Hippocampal formation (tissue), 2 donors: Measurements from ENCODE around the gene CAPN3.

Experiments
- DNase-seq, 2 donors: peaks; one replicate each; lab custom pipeline; 2025; lab: John Stamatoyannopoulos, UW

The CAPN3 gene

DNA sequence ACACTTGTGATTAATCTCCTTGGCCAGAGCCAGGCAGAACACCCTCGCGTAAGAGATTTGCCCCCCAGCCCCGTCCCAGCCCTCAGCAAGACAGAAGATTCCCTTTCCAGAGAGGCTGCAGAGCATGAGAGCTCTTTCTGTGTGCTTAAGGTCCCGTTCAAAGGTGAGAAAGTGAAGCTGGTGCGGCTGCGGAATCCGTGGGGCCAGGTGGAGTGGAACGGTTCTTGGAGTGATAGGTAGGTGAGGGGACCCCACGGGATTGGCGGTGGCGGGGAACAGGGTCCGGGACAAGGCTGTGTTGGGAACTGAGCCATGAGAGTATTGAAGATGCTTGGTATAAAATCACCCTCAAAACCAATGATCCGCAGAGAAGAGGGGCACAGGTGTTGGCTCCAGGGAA lies 34.8 kb downstream of the CAPN3 start:
- DNase-seq: no peak

DNA sequence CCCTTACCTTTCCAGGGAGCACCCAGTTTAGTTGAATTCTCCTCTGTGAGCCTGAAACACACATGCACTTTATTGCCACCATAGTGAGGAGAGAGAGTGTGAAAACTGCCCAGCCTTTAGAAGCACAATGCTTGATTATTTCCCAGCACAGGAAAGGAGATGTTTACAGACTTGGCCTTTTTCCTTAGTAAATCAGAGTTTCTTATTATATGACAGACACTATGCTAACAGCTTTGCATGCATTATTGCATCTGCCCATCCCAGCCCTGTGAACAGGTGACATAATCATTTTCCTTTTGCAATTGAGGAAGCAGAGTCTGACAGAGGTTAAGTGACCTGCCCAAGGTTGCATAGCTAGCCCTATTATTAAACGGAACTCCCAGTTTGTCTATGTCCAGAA lies 36.5 kb downstream of the CAPN3 start:
- no peak for DNase-seq

DNA sequence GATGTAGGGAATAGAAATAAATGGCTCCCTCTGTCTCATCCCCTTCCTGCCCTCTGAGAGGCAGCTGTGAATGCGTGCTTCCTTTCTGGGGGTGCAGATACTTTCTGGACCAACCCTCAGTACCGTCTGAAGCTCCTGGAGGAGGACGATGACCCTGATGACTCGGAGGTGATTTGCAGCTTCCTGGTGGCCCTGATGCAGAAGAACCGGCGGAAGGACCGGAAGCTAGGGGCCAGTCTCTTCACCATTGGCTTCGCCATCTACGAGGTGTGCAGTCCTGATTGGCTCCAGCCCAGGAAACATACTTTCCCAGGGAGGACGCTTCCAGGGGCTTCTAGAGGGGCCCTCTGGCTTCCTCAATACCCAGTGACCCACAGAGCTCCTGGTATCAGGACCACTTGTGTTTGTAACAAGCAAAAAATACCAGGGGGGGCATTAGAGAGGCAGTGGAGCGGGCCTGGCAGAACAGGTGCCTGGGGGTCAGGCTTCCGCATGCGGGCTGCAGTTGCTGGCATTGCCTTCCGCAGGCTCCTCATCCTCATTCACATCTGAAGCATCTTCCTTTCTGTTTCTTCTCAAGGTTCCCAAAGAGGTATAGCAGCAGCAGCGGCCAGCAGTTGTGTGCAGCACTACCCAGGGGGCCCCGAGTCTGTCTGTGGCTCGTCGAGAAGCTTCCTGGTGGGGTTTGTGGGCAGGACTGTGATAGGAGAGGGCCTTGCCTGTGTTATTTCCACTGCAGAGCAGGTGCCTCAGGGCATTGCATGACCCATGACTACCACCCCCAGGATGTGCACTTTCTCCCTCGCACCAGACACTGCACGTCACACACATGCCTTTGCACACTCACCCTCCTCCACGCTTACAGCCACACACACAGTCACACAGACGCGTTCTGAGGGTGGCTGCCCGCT lies 42.5 kb downstream of the CAPN3 start:
- DNase-seq: no peak

DNA sequence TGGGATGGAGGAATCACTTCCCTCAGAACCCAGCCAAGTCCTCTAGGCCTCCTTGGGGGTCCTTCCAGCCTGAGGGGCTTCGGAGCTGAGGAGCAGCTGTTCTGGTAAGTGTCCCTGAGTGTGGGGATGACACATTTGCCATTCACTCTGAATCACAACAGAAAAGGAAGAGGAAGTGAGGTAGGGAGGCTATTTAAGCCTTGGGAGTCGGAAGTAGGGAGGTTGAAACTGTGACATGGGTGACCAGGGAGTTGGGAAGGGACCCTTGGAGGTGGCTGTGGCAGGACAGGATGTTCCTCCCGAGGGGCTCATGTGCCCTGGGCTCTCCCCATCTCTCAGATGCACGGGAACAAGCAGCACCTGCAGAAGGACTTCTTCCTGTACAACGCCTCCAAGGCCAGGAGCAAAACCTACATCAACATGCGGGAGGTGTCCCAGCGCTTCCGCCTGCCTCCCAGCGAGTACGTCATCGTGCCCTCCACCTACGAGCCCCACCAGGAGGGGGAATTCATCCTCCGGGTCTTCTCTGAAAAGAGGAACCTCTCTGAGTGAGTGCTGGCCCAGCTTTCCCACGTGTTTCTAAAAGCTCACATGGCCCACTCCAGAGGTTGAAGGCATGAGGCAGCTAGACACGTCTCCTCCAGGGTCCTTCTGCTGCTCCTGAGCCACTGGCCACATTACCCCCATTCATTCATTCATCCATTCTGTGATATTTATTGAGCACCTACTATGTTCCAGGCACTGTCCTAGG lies 43.3 kb downstream of the CAPN3 start:
- DNase-seq: no peak

DNA sequence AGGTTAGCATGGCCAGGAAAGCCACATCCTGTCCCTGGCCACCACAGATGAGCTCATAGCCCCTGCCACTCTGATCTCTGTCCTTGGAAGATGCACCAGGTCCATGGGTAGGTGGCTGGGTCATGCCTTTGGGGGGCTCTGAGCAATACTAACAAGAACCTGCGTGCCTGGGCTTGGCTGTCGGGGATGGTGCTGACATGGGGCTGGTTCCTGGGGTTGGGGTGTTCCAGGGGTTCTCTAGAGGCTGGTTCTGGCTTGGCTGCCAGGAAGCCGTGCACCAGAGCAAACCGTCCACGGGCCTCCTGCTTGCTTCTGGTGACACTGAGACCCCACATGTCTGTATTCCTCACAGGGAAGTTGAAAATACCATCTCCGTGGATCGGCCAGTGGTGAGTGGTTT lies 44.1 kb downstream of the CAPN3 start:
- DNase-seq: no peak

DNA sequence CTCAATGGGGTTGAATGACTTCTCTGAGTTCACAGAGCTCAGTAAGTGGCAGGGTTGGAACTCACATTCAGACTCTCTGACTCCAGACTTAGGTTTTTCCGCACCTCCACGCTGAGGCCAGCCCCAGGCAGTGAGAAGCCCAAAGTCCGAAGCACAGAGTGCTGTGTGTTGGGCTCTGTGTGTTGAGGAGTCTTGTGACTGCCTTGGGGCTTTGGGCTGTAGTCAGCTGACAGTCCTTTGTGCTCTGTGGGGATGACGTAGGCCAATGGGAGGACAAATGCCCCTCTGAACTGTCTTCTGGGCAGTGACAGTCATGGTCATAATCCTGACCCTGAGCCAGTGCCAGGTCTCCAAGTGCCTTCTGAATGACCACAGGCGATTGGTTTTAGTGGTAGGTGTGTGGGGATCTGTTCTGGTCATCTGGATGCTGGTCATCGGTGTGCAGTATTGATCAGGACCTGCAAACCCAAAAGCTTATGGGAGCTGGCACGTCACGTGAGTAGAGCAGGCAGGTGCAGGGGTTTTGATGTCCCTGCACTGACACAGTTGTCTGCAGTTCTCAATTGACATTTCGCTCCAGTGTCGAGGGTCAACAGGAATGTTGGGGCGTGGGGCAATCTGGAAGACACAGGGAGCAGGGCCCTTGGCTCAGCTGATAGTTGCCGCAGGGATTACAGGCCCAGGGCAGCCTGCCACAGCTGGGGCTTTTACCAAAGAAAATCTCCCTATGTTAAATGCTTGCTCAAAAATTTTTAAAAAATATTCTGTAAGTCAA lies 45.3 kb downstream of the CAPN3 start:
- peak; percentile 87 for DNase-seq

DNA sequence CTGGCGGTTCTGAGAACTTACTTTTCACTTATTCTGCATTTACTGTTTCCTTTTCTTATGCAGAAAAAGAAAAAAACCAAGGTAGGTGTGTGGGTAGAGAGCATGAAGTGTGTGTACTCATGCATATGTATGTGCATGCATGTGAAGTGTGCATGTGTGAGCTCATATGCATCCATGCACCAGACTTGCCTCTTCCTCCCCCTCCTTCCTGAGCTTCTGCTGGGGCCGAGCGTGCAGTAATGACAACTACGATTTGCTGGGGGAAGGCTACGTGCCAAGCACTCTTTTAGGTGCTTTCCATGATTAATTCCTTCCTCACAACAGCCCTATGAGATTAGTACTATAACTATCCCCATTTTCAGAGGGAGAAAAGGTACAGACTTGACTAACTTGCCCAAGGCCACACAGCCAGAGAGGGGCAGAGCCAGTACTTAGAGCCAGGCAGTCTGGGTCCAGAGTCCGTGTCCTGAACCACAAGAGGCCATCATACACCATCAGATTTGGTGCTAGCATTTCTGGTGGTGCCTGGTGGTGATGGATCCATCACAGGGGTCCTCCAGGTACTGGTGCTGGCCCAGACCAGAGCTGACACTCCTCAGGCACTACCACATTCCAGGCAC lies 46.7 kb downstream of the CAPN3 start:
- no peak for DNase-seq

DNA sequence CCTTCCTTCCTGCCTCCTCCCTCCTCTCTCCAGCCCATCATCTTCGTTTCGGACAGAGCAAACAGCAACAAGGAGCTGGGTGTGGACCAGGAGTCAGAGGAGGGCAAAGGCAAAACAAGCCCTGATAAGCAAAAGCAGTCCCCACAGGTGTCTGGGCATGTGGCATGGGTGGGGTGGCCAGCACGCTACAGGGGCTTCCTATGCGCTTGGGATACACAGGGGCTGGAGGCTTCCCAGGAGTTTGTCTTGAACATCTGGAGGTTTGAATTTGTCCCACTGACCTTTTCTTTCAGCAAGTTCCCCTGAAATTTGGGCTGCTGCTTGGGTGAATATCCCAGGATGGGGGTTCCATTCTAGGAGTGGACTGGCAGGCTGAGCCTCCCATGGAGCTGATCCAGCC lies 48.9 kb downstream of the CAPN3 start:
- DNase-seq: no peak

DNA sequence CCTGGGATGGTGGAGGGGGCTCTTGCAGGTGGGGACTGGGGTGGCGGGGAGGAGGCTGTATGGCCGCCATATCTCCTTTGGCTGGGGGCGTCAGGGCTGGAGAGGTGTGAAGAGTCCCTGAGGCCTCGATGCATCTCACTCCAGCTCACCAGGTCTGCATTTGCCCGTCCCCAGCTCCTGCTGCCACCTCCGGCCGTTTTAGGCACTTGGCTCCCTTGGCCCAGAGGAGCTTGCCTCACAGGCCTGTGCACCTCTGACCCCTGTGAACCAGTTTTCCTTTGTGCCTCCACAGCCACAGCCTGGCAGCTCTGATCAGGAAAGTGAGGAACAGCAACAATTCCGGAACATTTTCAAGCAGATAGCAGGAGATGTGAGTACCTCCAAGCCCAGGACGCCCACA lies 49.7 kb downstream of the CAPN3 start:
- no peak for DNase-seq

DNA sequence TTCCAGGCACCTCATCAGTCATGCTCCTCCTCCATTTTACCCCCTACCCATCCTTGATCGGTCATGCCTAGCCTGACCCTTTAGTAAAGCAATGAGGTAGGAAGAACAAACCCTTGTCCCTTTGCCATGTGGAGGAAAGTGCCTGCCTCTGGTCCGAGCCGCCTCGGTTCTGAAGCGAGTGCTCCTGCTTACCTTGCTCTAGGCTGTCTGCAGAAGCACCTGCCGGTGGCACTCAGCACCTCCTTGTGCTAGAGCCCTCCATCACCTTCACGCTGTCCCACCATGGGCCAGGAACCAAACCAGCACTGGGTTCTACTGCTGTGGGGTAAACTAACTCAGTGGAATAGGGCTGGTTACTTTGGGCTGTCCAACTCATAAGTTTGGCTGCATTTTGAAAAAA lies 52.6 kb downstream of the CAPN3 start:
- DNase-seq: no peak

DNA sequence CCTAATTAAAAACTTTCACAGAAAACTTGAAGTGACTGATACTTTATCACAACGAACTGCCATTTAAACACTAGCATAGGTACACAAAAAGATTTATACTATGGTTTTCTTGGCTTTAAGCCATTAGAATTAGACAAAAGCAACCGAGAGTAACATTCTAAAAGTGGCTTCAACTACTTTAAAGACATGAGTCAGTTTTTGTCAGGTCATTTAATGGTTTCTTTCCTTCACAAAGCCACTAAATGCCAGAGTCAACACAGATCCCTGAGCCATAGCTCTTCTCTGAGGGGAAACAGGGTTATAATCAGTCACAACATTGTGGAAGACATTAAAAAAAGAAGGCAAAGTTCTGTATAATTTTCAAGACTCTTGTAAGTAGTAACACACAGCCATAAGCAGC lies 54.6 kb downstream of the CAPN3 start:
- no peak for DNase-seq

DNA sequence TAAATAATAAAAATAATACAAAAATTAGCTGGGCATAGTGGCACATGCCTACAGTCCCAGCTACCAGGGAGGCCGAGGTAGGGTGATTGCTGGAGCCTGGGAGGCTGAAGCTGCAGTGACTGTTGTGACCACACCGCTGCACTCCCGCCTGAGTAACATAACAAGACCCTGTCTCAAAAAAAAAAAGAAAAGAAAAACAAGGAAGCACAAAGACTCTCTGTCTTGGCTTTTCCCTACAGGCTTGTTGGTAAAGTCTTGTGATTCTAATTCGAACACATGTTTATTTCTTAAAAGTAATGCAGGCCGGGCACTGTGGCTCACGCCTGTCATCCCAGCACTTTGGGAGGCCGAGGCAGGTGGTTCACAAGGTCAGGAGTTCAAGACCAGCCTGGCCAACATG lies 60.1 kb downstream of the CAPN3 start:
- DNase-seq: no peak

DNA sequence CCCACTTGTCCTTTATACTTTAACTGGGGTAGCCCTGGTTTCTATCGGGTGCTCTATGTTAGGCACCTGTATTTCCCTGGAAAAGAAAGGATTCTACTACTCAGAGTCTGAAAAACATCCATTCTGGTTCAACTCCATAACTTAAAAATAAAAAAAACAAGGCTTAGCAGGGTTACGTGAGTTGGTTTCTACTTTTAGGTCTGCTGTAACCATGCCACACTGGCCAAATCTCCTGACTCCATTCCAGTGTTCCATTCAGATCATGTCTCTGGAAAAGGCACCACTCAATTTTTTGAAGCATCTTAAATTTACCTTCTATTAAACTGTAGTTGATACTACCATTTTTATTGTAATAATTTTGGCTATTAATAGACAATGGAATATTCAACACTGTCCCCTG lies 62.1 kb downstream of the CAPN3 start:
- no peak for DNase-seq

DNA sequence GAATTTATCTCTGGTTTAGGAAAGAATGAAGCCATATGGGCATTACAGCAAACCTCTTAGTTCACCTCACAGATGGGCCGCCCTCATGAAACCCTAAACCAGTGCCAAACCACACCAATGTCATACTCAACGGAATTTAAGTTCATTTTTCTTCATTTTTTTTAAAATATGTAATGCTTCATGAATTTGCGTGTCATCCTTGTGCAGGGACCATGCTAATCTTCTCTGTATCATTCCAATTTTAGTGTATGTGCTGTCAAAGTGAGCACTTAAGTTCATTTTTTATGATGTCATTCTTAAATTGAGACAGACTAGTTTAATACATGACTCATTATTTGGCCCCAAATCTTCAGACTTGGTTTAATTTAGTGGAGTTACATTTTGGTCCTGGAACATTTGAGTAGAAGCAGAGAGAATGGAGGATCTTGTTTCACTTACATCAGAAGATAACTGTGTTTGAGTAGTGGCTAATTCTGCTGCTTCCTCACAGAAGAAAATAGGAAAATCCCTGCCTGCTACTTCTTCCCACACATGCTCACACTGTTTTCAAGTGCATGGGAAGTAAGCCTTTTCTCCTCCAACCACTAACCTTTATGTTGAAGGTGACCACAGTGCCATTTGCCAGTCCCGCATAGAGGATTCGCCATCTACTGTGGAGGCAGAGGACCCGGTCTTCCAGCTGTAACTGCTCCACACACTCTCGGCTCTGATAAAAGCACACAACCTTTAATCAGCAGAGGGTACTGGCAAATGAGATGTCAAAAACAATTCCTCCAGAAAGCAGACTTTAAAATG lies 68.3 kb downstream of the CAPN3 start:
- DNase-seq: no peak

DNA sequence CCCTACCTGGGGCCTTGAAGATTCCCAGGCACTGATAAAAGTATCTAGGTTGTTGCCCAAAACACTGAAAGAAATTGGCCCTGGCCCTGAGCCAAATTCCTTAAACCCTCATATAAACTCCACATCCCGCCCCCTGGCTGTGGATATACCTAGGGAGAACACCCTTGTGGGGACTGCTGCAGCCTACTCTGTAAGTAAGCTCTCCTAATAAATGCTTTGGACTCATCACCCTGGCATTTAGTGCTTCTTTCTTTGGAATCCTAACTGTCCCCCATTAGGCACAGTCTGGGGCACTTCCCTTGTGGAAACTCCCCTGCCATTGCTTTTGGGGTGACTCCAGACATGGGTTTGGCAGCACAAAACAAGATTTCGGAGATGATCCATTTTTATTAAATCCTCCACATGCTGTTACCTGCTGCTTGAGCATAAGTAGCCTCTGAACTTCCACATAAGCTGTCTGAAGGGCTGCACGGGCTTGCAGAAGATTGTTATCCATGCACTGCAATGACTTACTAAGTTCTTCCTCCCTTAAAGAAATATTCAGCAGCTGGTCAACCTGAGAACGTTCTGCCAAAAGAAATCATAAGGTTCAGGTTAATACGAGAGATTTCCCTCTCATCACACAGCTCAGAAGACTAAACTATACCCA lies 85.2 kb downstream of the CAPN3 start:
- no peak for DNase-seq

DNA sequence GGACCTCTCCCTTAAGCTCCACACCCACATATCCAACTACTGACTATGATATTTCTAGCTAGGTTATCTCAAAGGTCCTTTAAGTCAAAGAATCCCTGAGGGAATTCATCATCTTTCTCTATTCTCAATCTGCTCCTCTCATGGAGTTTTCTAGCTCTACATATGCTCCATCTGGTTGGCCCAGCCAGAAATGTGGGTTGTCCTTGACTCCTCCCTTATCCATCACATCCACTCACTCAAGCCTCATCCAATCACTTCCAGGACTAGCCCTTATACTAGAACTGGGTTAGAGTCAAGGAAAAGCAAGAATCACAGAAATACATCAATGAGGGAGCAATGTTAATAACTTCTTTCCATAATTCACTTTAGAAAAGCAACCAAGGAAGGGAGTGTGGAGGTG lies 86.2 kb downstream of the CAPN3 start:
- DNase-seq: no peak

DNA sequence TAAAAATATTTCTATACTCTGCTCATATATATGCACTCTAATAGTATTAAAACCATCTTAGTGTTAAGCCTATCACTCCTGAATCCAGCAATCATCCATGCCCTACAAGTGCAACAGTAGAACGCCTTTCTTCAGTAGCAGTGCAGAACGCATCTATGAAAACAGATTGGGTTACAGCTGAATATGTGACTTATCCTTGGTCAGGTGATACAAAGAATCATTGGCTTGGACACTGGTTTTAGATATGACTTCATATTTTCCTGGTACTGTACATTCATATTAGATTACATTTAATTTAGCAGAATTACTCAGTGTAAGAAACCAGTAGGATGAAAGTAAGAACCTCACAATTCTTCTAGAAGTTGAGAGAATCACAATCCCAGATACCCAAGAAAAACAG lies 88.3 kb downstream of the CAPN3 start:
- DNase-seq: no peak

DNA sequence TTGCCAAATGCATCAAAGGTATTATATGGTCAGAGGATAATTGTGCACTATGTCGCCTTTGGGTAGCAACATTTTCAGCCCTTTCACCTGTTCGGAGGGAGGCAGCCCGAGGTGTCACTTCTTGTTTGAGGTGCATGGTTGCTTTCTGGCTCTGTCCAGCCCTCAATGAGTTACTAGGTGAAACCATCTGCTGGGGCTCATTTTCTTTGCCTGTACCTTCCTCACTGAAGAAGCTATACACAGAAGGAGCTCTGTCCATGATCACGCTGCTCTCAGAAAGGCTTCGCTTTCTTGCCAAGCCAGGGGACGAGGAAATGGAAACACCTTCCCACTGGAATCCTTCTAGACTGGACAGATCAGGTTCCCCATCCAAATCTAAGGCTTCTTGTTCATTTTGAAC lies 89.0 kb downstream of the CAPN3 start:
- DNase-seq: no peak

DNA sequence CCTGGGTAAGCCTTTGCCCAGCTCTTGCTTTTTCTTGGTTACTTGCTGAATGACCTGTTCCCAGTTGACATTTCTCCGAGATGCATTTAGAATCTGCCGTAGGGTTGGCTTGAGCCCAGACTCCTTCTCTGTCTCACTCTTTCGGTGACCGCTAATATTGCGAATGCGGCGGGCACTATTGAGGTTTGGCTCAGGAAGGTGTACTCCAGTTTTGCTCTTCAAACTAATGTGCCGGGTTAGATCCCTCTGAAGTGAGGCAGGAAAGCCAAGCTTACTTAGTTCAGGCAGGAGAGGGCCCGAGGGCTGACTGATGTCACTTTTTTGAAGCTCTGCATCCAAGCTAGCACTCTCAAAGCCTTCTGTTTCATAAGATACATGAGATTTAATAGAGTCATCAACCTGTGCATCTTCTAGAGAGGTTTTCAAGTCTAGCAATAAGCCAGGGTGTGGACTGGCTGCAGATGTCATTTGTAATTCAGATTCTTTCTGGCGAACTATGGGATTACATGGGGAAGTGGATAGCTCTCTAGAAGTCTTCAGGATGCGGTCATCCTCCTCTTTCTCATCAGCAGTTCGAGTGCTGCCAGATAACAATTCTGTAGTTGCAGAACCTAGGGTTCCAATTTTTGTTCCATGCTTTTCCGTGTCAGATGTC lies 90.6 kb downstream of the CAPN3 start:
- no peak for DNase-seq

DNA sequence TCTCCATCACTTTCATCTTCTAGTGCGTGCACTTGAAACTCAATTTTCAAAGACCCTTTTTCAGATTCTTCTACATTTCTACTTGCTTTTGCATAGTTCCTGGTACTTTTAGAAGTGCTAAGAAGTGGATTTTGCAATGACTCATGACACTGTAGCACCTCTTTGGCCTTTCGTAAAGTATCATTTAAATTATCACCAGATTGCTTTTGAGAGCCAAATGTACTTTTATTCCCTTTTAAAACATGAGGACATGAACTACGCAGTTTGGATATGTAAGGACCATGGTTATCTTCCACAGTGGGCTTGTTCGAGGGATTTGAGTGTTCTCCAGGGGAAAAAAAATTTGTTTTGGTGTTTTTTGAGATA lies 91.1 kb downstream of the CAPN3 start:
- DNase-seq: no peak
